ENCODE results near the gene ACKR2. TPM values are rescaled to one million over a fixed set of nuclear protein-coding genes. Genes with fewer than 3 reads are reported as not detected.

The ACKR2 gene
- total RNA-seq, 4 donors from 2014 or later, result 2.7 to 6.5 (median 3.1) TPM

DNA sequence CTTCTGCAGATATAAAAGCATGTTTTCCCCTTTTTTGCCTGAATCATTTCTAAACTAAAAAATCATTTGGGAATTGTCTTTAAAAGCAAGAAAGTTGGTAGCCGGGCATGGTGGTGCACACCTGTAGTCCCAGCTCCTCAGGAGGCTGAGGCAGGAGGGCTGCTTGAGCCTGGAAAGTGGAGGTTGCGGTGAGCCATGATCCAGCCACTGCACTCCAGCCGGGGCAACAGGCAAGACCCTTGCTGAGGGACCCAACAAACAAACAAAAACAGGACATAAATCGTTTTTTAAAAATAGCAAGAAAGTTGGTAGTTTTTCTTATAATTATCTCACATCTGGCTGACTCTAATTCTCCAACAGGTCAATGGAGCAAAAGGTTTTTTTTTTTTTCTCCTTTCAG, 7.5 kb upstream of the ACKR2 start:
- Histone ChIP-seq H3K9me3 (no peaks in the 10 kb centered on the region), H3K36me3 (no peaks in the 10 kb centered on the region), H3K27me3 (no peaks in the 10 kb centered on the region), H3K27ac (peak overlapping the region in 3 of 4 donors; percentile 61 to 100 (median 100)), H3K4me1 (peaks cover 0 to 52% (median 31%) of the 10 kb centered on the region in 3 donors), H3K4me3 (peak overlapping the region in 3 of 4 donors; percentile 85 to 96 (median 85))
- TF ChIP-seq, protein P1, sequence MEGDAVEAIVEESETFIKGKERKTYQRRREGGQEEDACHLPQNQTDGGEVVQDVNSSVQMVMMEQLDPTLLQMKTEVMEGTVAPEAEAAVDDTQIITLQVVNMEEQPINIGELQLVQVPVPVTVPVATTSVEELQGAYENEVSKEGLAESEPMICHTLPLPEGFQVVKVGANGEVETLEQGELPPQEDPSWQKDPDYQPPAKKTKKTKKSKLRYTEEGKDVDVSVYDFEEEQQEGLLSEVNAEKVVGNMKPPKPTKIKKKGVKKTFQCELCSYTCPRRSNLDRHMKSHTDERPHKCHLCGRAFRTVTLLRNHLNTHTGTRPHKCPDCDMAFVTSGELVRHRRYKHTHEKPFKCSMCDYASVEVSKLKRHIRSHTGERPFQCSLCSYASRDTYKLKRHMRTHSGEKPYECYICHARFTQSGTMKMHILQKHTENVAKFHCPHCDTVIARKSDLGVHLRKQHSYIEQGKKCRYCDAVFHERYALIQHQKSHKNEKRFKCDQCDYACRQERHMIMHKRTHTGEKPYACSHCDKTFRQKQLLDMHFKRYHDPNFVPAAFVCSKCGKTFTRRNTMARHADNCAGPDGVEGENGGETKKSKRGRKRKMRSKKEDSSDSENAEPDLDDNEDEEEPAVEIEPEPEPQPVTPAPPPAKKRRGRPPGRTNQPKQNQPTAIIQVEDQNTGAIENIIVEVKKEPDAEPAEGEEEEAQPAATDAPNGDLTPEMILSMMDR (IDR thresholded peaks at IDR 0.05), result no peak
- no peak for TF ChIP-seq POLR2A (IDR thresholded peaks at IDR 0.05)
- intact Hi-C loops (cut with DNase I), result no loop called here
- WGBS, 2 donors, result 68 to 89% methylated on average over 4 of the region's 4 CpGs
- no peak for DNase-seq

DNA sequence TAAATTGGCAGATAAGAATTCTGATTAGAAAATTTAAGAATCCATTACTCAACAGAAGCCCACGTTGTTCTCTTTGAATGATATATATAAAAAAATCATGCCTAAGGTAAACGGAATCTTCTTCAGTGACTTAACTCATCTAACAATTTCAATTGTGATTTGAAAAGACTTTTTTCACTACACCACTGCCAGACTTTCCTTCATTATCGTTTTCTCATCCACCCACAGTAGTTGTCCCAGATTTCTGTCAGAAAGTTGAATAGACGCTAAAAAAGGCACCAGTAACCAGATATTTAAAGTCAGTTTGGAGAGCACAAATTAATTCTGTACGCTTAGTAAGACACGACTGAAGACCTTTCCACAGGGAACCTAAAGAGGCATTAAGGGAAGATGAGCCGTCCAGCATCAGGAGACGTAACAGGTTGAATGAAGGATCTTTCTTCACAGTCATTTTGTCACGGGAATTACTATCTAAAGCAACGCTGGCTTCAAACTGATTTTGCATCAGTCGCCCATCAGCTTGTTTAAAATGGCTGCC, 6.3 kb upstream of the ACKR2 start:
- no peak for DNase-seq
- Histone ChIP-seq H3K9me3 (no peaks in the 10 kb centered on the region), H3K36me3 (no peaks in the 10 kb centered on the region), H3K4me3 (peak overlapping the region; percentile 79 to 96 (median 85)), H3K4me1 (peaks cover 0 to 52% (median 31%) of the 10 kb centered on the region in 3 donors), H3K27ac (peak overlapping the region; percentile 97 to 100 (median 98)), H3K27me3 (no peaks in the 10 kb centered on the region)
- WGBS, 2 donors, result 28 to 32% methylated on average over 11 of the region's 11 CpGs
- intact Hi-C loops (cut with DNase I), result no loop called here
- TF ChIP-seq POLR2A (IDR thresholded peaks at IDR 0.05), result no peak
- TF ChIP-seq, protein P1 (IDR thresholded peaks at IDR 0.05), result no peak

DNA sequence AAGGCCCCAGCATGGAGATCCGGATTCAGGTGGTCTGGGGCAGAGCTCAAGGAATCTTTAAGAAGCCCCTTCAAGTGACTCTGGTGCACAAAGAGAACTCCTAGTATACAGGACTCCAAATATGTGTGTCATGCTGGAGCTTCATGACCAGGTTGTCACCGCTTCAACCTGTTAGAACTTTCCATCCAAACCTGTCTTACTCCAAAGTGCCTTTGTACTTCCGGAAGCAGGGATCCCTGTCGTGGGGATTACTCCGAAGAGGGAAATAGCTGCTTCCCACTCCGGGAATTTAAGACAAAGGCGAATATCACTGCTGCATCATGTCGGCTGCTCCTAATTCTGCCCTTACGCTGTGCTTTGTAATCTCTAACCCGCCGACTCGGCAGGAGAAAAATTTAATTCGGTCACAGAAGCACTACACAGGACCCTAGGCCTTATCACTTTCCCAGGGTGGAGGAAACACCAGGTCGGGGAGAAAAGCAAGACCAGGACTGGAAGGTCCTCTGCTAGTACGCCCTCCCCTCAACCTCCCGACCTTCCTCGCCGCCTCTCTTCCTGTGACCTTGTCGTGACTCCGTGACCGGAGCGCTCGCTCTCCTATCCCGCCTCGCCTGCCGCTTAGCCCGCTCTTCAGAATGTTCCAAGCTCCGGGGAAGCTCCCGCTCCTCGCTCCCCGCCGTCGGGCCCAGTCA, 5.7 kb upstream of the ACKR2 start:
- H3K27ac ChIP-seq, result peak overlapping the region; percentile 97 to 100 (median 98)
- H3K9me3 ChIP-seq, result no peaks in the 10 kb centered on the region
- intact Hi-C loops (cut with DNase I), result no loop called here
- TF ChIP-seq, protein P1 (IDR thresholded peaks at IDR 0.05), result no peak
- TF ChIP-seq POLR2A (IDR thresholded peaks at IDR 0.05), result no peak
- peaks cover 0 to 52% (median 31%) of the 10 kb centered on the region in 3 donors for H3K4me1 ChIP-seq
- peak overlapping the region; percentile 79 to 96 (median 85) for H3K4me3 ChIP-seq
- no peaks in the 10 kb centered on the region for H3K36me3 ChIP-seq
- no peak for DNase-seq
- 1% methylated on average over 23 to 32 of the region's 33 CpGs for WGBS, 2 donors
- no peaks in the 10 kb centered on the region for H3K27me3 ChIP-seq

DNA sequence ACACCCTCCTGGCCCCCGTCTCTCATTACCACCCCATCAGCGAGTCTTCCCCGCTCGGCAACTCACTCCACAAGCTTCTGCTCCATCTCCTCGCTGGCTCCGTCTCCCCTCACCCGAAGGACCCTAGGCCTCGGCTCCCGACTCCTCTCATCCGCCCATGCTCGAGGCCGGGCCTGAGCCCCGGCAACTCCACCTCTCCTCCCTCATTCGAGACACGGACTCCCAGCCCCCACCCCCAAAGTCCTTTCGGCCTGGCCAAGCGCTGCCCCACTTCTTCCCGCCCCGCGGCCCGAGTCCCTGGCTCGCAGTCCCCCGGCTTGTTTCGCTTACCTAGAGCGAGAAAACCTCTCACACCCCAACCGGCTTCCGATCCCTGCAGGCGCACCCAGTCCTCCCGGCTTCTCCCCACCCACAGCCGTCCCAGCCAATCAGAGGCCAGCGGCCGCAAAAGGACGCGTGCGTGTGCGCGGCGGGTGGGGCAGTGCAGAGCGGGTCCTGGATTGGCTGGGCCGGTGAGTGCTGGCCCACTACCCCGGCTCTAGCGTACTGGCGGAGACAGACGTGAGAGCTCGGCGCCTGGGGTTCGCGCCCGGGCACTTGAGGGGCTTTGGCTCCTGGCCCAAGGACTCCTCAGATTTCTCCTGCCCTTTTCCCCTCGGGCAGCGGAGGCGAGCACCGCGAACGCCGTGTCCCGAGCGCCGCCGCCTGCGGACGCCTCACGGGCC, 5.0 kb upstream of the ACKR2 start, which contains the start of gene HIGD1A:
HIGD1A (minus strand) TSS at position 385 of the 725 bp plus-strand sequence. CDS start 10,237 bp downstream, outside the sequence.
- 0% methylated on average over 31 to 38 of the region's 63 CpGs for WGBS, 2 donors

More for the DNA sequence above, 5.0 kb upstream of the ACKR2 start, which contains the start of gene HIGD1A:
- Histone ChIP-seq H3K27ac (peak within 1 kb of the TSS; percentile 97 to 100 (median 98)), H3K9me3 (no peaks in the 10 kb centered on the region), H3K4me1 (peaks cover 0 to 51% (median 30%) of the 10 kb centered on the region in 3 donors), H3K4me3 (peak within 1 kb of the TSS; percentile 79 to 96 (median 85)), H3K36me3 (no peaks in the 10 kb centered on the region), H3K27me3 (no peaks in the 10 kb centered on the region)
- TF ChIP-seq, protein P1 (IDR thresholded peaks at IDR 0.05), result peak in 1 of 6 experiments; percentile 6
- peak in 3 of 4 donors; percentile 94 to 99 (median 95) for TF ChIP-seq POLR2A (IDR thresholded peaks at IDR 0.05)
- DNase-seq, result peak; percentile 71
- intact Hi-C loops (cut with DNase I), result no loop called here
